D721Med (cell line): ENCODE measurements around the gene ZNF692.
"Not testable (repeated sequence)": the region's sequence is repeated elsewhere in the genome, so short reads cannot be mapped to it uniquely, and the experiment has no call there.

Experiments used
- DNase-seq: peaks from one replicate; pipeline ENCODE4 v3.0.0; 2011; ENCODE audit warnings: low spot score; ENCODE audit not compliant: insufficient read length
- FAIRE-seq: peaks from 2 replicates; lab custom pipeline; 2011; peaks lifted over from hg19 to GRCh38; lab: Jason Lieb, UNC
- CTCF ChIP-seq: IDR thresholded peaks from 2 replicates; pipeline ENCODE4 v1.5.1; 2012; ENCODE audit warnings: mild to moderate bottlenecking, control low read depth; ENCODE audit not compliant: insufficient read depth; ENCODE audit errors: missing control alignments

Gene ZNF692

GRCh38 chr1:248805876-248806275, 53.0 kb downstream of the ZNF692 start:
- no peak for DNase-seq
- TF ChIP-seq CTCF, result no peak
- FAIRE-seq, result no peak

- FAIRE-seq (no peak), DNase-seq (no peak)
- TF ChIP-seq CTCF, result no peak
Measured at GRCh38 chr1:248804771-248805681, 53.9 kb downstream of the ZNF692 start.

DNA sequence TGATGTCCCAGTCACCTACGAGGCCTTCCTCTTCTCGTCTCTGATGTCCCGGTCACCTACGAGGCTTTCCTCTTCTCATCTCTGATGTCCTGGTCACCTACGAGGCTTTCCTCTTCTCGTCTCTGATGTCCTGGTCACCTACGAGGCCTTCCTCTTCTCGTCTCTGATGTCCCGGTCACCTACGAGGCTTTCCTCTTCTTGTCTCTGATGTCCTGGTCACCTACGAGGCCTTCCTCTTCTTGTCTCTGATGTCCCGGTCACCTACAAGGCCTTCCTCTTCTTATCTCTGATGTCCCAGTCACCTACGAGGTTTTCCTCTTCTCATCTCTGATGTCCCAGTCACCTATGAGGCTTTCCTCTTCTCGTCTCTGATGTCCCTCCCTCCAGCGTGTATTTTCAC, 55.4 kb downstream of the ZNF692 start:
- DNase-seq, FAIRE-seq: not testable (repeated sequence)

DNA sequence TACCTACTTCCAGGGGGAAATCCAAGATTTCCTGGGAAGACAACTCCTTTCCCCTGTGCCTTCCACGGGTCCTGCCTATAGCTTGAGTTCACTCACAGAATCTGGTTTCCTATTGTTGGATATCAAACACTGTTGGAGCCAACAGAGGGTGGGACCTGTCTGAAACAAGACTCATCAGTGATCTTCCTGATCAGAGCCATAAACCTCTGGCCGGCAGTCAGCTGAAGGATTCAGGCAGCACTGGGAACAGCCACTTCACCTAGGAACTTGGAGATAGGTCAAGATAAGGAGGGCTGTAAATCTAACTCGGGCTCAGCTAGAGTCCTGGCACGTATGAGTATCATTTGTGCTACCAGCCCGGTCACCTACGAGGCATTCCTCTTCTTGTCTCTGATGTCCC, 56.4 kb downstream of the ZNF692 start:
- no peak for FAIRE-seq
- DNase-seq, result no peak
- TF ChIP-seq CTCF, result no peak

DNA sequence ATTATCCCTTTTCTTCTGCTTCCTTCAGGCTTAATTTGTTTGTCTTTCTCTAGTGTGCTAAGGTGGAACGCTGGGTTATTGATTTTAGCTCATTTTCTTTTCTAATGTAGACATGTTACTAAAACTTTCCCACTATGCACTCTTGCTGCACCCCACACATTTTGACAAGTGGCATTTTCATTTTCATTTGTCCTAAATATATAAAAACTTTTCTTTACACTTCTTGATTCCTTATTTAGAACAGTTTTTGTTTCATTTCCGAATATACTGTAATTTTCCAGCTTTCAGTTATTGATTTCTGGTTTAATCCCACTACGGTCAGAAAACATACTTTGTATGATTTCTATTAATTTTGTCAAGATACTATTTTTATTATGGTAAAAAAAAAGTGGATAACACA, 58.4 kb downstream of the ZNF692 start:
- DNase-seq, result no peak
- no peak for TF ChIP-seq CTCF
- no peak for FAIRE-seq
